H7 (cell line): ENCODE results near the gene RORC. TPM values are rescaled to one million over a fixed set of nuclear protein-coding genes. Genes with fewer than 3 reads are reported as not detected.
"Not testable (repeated sequence)": the region's sequence is repeated elsewhere in the genome, so short reads cannot be mapped to it uniquely, and the experiment has no call there.

Experiments used
- DNase-seq: peaks from one replicate; pipeline ENCODE4 v3.0.0; 2012
- H3K27me3 ChIP-seq: 2 replicates; pipeline ENCODE4 v1.6.0; 2011; ENCODE audit warnings: mild to moderate bottlenecking, low read length; ENCODE audit not compliant: control insufficient read depth, insufficient read depth
- H3K36me3 ChIP-seq: replicated peaks from 2 replicates; pipeline ENCODE4 v1.5.1; 2011; ENCODE audit warnings: low read length; ENCODE audit not compliant: control insufficient read depth, insufficient read depth
- H3K4me3 ChIP-seq: 2 replicates; pipeline ENCODE4 v1.5.1; 2011; ENCODE audit warnings: low read depth, mild to moderate bottlenecking, control low read depth, low read length, moderate library complexity; ENCODE audit not compliant: insufficient read depth
- total RNA-seq: library from RNA; depleted of rRNA; stranded (reverse); fragments of >200 nt; shearing (Covaris generic); gene quantifications from 2 replicates; pipeline ENCODE4 v1.2.3, GENCODE V29; 2014; rRNA removed

Gene RORC
- total RNA-seq, result 0.18 and 0.42 TPM in 2 replicates

- Histone ChIP-seq H3K27me3 (no peaks in the 10 kb centered on the region), H3K36me3 (no peaks in the 10 kb centered on the region), H3K4me3 (no peak within 1 kb of the TSS)
- no peak for DNase-seq
These were observed at the start of gene RORC for GRCh38 chr1:151831605-151832004. Gene RORC (minus strand): TSS chr1:151831802. CDS start chr1:151831764, 38 bp downstream.

- H3K36me3 ChIP-seq, result no peaks in the 10 kb centered on the region; the same call in 1 of the 2 replicates
- H3K4me3 ChIP-seq, result no peak overlapping the region
- DNase-seq, result no peak
- no peaks in the 10 kb centered on the region for H3K27me3 ChIP-seq
These were observed 44.0 kb upstream of the RORC start for GRCh38 chr1:151875419-151876097.

- H3K4me3 ChIP-seq, DNase-seq, H3K27me3 ChIP-seq, H3K36me3 ChIP-seq: not testable (repeated sequence)
These were observed 41.2 kb upstream of the RORC start for GRCh38 chr1:151872776-151873175.

- Histone ChIP-seq H3K4me3 (no peak overlapping the region), H3K36me3 (no peaks in the 10 kb centered on the region; the same call in 1 of the 2 replicates), H3K27me3 (no peaks in the 10 kb centered on the region)
- DNase-seq, result no peak
These were observed 39.9 kb upstream of the RORC start for GRCh38 chr1:151871284-151872030.

- H3K36me3 ChIP-seq, result no peaks in the 10 kb centered on the region
- peaks cover 5% of the 10 kb centered on the region for H3K27me3 ChIP-seq
- no peak overlapping the region for H3K4me3 ChIP-seq
- no peak for DNase-seq
These were observed 36.9 kb upstream of the RORC start for GRCh38 chr1:151868486-151868885.

- Histone ChIP-seq H3K36me3 (no peaks in the 10 kb centered on the region), H3K27me3 (peaks cover 8% of the 10 kb centered on the region), H3K4me3 (no peak overlapping the region)
- no peak for DNase-seq
These were observed 36.3 kb upstream of the RORC start for GRCh38 chr1:151867765-151868411.

GRCh38 chr1:151867321-151867720 lies 35.7 kb upstream of the RORC start:
- DNase-seq, result no peak
- peaks cover 13% of the 10 kb centered on the region for H3K27me3 ChIP-seq
- H3K4me3 ChIP-seq, result no peak overlapping the region
- no peaks in the 10 kb centered on the region for H3K36me3 ChIP-seq

GRCh38 chr1:151864411-151864810 lies 32.8 kb upstream of the RORC start:
- no peak overlapping the region for H3K4me3 ChIP-seq
- no peak for DNase-seq
- peaks cover 39% of the 10 kb centered on the region for H3K27me3 ChIP-seq
- H3K36me3 ChIP-seq, result no peaks in the 10 kb centered on the region

GRCh38 chr1:151862604-151863003 lies 31.0 kb upstream of the RORC start:
- no peaks in the 10 kb centered on the region for H3K36me3 ChIP-seq
- no peak for DNase-seq
- H3K27me3 ChIP-seq, result peaks cover 53% of the 10 kb centered on the region
- no peak overlapping the region for H3K4me3 ChIP-seq

GRCh38 chr1:151860504-151861187 lies 29.0 kb upstream of the RORC start:
- no peaks in the 10 kb centered on the region for H3K36me3 ChIP-seq
- DNase-seq, result peak; percentile 82
- H3K27me3 ChIP-seq, result peaks cover 56% of the 10 kb centered on the region
- no peak overlapping the region for H3K4me3 ChIP-seq

GRCh38 chr1:151859891-151860293 lies 28.3 kb upstream of the RORC start:
- Histone ChIP-seq H3K4me3 (no peak overlapping the region), H3K36me3 (no peaks in the 10 kb centered on the region), H3K27me3 (peaks cover 54% of the 10 kb centered on the region)
- no peak for DNase-seq

GRCh38 chr1:151858886-151859665 lies 27.5 kb upstream of the RORC start:
- H3K36me3 ChIP-seq, result no peaks in the 10 kb centered on the region
- H3K27me3 ChIP-seq, result peaks cover 54% of the 10 kb centered on the region
- DNase-seq, result no peak
- H3K4me3 ChIP-seq, result no peak overlapping the region

GRCh38 chr1:151858030-151858746 lies 26.6 kb upstream of the RORC start:
- Histone ChIP-seq H3K27me3 (peaks cover 52% of the 10 kb centered on the region), H3K36me3 (no peaks in the 10 kb centered on the region), H3K4me3 (no peak overlapping the region)
- no peak for DNase-seq
